NT2/D1 (cell line): ENCODE results near the gene BCL6B.

Source experiments
- SUZ12 ChIP-seq: IDR thresholded peaks from 2 replicates; pipeline ENCODE4 v1.6.1; 2011; ENCODE audit not compliant: insufficient read length, insufficient read depth; ENCODE audit errors: extremely low read depth
- YY1 ChIP-seq: IDR thresholded peaks from 2 replicates; pipeline ENCODE4 v1.6.1; 2011; ENCODE audit not compliant: insufficient read length, insufficient read depth
- ZNF274 ChIP-seq: IDR thresholded peaks from 2 replicates; pipeline ENCODE4 v1.6.1; 2011; ENCODE audit warnings: mild to moderate bottlenecking, low read depth, low read length

GRCh38 chr17:7060165-7060891 lies 37.5 kb downstream of the BCL6B start:
- no peak for TF ChIP-seq ZNF274
- TF ChIP-seq SUZ12: no peak
- TF ChIP-seq YY1: no peak
